HepG2 (cell line): Measurements from ENCODE around the gene DDX1. TPM values are rescaled to one million over a fixed set of nuclear protein-coding genes. Genes with fewer than 3 reads are reported as not detected.

Experiments used
- ASH2L ChIP-seq: fragments of 300-600, 200-600 bp; sonication (generic); IDR thresholded peaks from 2 replicates; pipeline ENCODE4 v1.7.0; 2017; ENCODE audit warnings: low read depth, mild to moderate bottlenecking, moderate library complexity, mixed read lengths, low read length; ENCODE audit not compliant: insufficient read length
- ELF3 ChIP-seq: IDR thresholded peaks from 2 replicates; pipeline ENCODE4 v1.6.1; 2016; ENCODE audit warnings: missing genetic modification reagents, missing compliant biosample characterization
- ELF4 ChIP-seq: sonication (generic); formaldehyde crosslinking; IDR thresholded peaks from 2 replicates; pipeline ENCODE4 v1.5.0; 2020; ENCODE audit warnings: missing genetic modification reagents, mild to moderate bottlenecking, moderate library complexity, borderline replicate concordance
- HNF4A ChIP-seq: sonication (generic); formaldehyde crosslinking; IDR thresholded peaks from 2 replicates; pipeline ENCODE4 v1.4.0; 2020; ENCODE audit warnings: missing genetic modification reagents
- JARID2 ChIP-seq: sonication (generic); formaldehyde crosslinking; IDR thresholded peaks from 2 replicates; pipeline ENCODE4 v1.8.1; 2023; ENCODE audit warnings: missing genetic modification reagents, inconsistent platforms; ENCODE audit not compliant: insufficient replicate concordance
- MZF1 ChIP-seq: sonication (generic); formaldehyde crosslinking; IDR thresholded peaks from 2 replicates; pipeline ENCODE4 v1.8.1; 2023; ENCODE audit warnings: mild to moderate bottlenecking, missing genetic modification reagents, borderline replicate concordance
- POLR2G ChIP-seq: fragments of 200-400 bp; formaldehyde crosslinking; IDR thresholded peaks from 2 replicates; pipeline ENCODE4 v1.6.1; 2018; ENCODE audit warnings: mild to moderate bottlenecking, low read depth, low read length, moderate library complexity
- RFXAP ChIP-seq: sonication (generic); formaldehyde crosslinking; IDR thresholded peaks from 2 replicates; pipeline ENCODE4 v1.4.0; 2020; ENCODE audit warnings: missing genetic modification reagents, borderline replicate concordance
- SALL1 ChIP-seq: sonication (generic); formaldehyde crosslinking; IDR thresholded peaks from 2 replicates; pipeline ENCODE4 v1.8.0; 2022; ENCODE audit warnings: mild to moderate bottlenecking, missing genetic modification reagents
- SAP130 ChIP-seq: IDR thresholded peaks from 2 replicates; pipeline ENCODE4 v1.6.1; 2016; ENCODE audit warnings: low read depth
- TEAD3 ChIP-seq: optimal IDR thresholded peaks from 2 replicates; pipeline ENCODE3; 2016; ENCODE audit warnings: borderline replicate concordance
- ZBTB38 ChIP-seq: sonication (generic); formaldehyde crosslinking; IDR thresholded peaks from 2 replicates; pipeline ENCODE4 v1.5.1; 2020; ENCODE audit warnings: mild to moderate bottlenecking, missing genetic modification reagents
- ZNF652 ChIP-seq: IDR thresholded peaks from 2 replicates; pipeline ENCODE4 v1.6.1; 2016; ENCODE audit warnings: low read depth, borderline replicate concordance
- polyA plus RNA-seq, 8 experiments: library from polyadenylated mRNA; depleted of rRNA in 3 of 8; stranded (reverse) in 7 of 8; unstranded in 1 of 8; fragments of >200 nt; fragmentation: Illumina TruSeq in 4 of 8; extraction: Trizol in 4 of 8; gene quantifications; 2 replicates each; pipeline versions ENCODE4 v1.2.1 to v1.2.3, GENCODE V29; 2011 to 2016; ENCODE audit warnings: low read depth in 4 of 8, missing spikeins in 1 of 8, mixed read lengths in 1 of 8; ENCODE audit not compliant: insufficient read depth in 1 of 8
- total RNA-seq, 5 experiments: library from RNA; depleted of rRNA; stranded (reverse); fragments of >200 nt; fragmentation: Illumina TruSeq; extraction: Trizol; gene quantifications; 2 replicates each; pipeline ENCODE4 v1.2.3, GENCODE V29; 2016; ENCODE audit warnings: low read depth in 1 of 5
- TF ChIP-seq, protein P1 (sequence below): sonication (generic); formaldehyde crosslinking; IDR thresholded peaks from 2 replicates; pipeline ENCODE4 v1.4.0; 2020; ENCODE audit warnings: missing genetic modification reagents
- TF ChIP-seq, protein P2 (sequence below): sonication (generic); formaldehyde crosslinking; IDR thresholded peaks from 2 replicates; pipeline ENCODE4 v1.8.0; 2022; ENCODE audit warnings: missing genetic modification reagents, mild to moderate bottlenecking, borderline replicate concordance

The DDX1 gene
- total and polyA plus RNA-seq, 2 of the 13 experiments (the other 11 are each of a cell fraction or from before 2014, with no cell fraction given), result 81.6 to 130 TPM

DNA sequence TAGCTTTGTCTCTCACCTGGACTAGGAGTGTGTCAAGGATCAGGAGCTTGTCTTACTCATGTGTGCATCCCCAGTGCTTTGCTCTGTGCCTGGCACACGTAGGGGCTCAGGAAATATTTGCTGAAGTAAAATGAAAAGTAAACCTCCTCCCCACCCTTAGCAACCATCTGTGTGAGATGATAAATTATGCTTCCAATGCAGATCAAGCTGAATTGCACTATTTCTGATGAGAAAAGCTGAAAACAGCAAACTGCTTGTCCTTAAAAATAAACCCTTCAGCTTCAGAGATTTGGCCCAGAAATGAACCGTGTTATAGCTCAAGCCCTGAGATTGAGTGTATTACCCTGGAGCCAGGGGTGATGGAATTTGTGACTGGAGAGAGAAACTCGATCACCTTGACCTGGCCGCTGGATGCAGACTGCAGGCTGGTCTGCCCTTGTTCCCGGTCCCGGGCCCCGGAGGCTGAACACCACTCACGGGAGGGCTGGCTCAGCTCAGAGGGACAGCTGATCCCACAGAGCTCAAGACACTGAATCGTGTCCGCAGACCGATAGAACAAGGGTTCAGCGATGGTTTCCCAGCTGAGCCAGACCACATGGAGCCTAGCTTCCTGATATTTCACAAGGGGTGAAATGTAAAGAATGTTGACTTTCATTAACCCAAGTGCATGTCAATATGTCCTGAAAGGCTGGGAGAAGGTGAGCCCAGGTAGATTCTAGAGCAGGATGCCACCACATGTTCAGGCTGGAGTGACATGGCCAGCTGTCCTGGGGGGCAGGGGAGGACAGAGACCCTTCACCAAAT is 50.5 kb downstream of the DDX1 start (continued):
- TF ChIP-seq, protein P1, sequence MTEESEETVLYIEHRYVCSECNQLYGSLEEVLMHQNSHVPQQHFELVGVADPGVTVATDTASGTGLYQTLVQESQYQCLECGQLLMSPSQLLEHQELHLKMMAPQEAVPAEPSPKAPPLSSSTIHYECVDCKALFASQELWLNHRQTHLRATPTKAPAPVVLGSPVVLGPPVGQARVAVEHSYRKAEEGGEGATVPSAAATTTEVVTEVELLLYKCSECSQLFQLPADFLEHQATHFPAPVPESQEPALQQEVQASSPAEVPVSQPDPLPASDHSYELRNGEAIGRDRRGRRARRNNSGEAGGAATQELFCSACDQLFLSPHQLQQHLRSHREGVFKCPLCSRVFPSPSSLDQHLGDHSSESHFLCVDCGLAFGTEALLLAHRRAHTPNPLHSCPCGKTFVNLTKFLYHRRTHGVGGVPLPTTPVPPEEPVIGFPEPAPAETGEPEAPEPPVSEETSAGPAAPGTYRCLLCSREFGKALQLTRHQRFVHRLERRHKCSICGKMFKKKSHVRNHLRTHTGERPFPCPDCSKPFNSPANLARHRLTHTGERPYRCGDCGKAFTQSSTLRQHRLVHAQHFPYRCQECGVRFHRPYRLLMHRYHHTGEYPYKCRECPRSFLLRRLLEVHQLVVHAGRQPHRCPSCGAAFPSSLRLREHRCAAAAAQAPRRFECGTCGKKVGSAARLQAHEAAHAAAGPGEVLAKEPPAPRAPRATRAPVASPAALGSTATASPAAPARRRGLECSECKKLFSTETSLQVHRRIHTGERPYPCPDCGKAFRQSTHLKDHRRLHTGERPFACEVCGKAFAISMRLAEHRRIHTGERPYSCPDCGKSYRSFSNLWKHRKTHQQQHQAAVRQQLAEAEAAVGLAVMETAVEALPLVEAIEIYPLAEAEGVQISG (CRISPR knock-in tag), result 0 out of 2 replicates have a peak, but pooled peaks have one; percentile 13
- TF ChIP-seq HNF4A (CRISPR knock-in tag), result peak; percentile 21; the same call in 1 of the 2 replicates
- 0 out of 2 replicates have a peak, but pooled peaks have one; percentile 19 for TF ChIP-seq RFXAP (CRISPR knock-in tag)
- TF ChIP-seq SAP130 (CRISPR knock-in tag), result peak; percentile 40; the same call in 1 of the 2 replicates
- TF ChIP-seq ZBTB38 (CRISPR knock-in tag), result peak; percentile 49; the same call in 1 of the 2 replicates
- TF ChIP-seq JARID2, result no peak
- TF ChIP-seq MZF1 (CRISPR knock-in tag), result no peak
- no peak for TF ChIP-seq ELF4
- 0 out of 2 replicates have a peak, but pooled peaks have one; percentile 25 for TF ChIP-seq ZNF652
- TF ChIP-seq, protein P2, sequence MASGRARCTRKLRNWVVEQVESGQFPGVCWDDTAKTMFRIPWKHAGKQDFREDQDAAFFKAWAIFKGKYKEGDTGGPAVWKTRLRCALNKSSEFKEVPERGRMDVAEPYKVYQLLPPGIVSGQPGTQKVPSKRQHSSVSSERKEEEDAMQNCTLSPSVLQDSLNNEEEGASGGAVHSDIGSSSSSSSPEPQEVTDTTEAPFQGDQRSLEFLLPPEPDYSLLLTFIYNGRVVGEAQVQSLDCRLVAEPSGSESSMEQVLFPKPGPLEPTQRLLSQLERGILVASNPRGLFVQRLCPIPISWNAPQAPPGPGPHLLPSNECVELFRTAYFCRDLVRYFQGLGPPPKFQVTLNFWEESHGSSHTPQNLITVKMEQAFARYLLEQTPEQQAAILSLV (CRISPR knock-in tag), result 0 out of 2 replicates have a peak, but pooled peaks have one; percentile 37
- TF ChIP-seq ELF3 (CRISPR knock-in tag), result 0 out of 2 replicates have a peak, but pooled peaks have one; percentile 26
- TF ChIP-seq TEAD3 (CRISPR knock-in tag), result peak; percentile 50
- TF ChIP-seq SALL1 (CRISPR knock-in tag), result peak; percentile 20; the same call in 1 of the 2 replicates
- TF ChIP-seq ASH2L, result no peak
- TF ChIP-seq POLR2G, result 0 out of 2 replicates have a peak, but pooled peaks have one; percentile 14
